H9 (cell line): ENCODE results near the gene GPR146. TPM values are rescaled to one million over a fixed set of nuclear protein-coding genes. Genes with fewer than 3 reads are reported as not detected.
A peak's percentile ranks its signal among the peaks of the same experiment; 100 is the strongest.

ENCODE experiments used
- DNase-seq: peaks from one replicate; pipeline ENCODE4 v3.0.0-alpha.2; 2017
- H2AFZ ChIP-seq: one replicate; pipeline ENCODE4 v1.6.1; 2013; ENCODE audit warnings: mild to moderate bottlenecking, low read length, control low read depth, moderate library complexity
- H2AK5ac ChIP-seq: 2 replicates; pipeline ENCODE4 v1.6.1; 2013; ENCODE audit warnings: low read length, control low read depth, mixed read lengths; ENCODE audit not compliant: insufficient read length
- H2BK120ac ChIP-seq: one replicate; pipeline ENCODE4 v1.6.1; 2013; ENCODE audit warnings: low read depth, mild to moderate bottlenecking, low read length, control low read depth, inconsistent platforms; ENCODE audit not compliant: poor library complexity, severe bottlenecking
- H2BK12ac ChIP-seq: 2 replicates; pipeline ENCODE4 v1.6.1; 2013; ENCODE audit warnings: low read length, control low read depth, mixed read lengths, low read depth; ENCODE audit not compliant: insufficient read length
- H2BK15ac ChIP-seq: 2 replicates; pipeline ENCODE4 v1.6.1; 2013; ENCODE audit warnings: low read depth, low read length, control low read depth
- H2BK20ac ChIP-seq: one replicate; pipeline ENCODE4 v1.6.1; 2013; ENCODE audit warnings: low read depth, mild to moderate bottlenecking, low read length, control low read depth, inconsistent platforms; ENCODE audit not compliant: poor library complexity, severe bottlenecking
- H2BK5ac ChIP-seq: 2 replicates; pipeline ENCODE4 v1.6.1; 2013; ENCODE audit warnings: low read length, control low read depth, mixed read lengths; ENCODE audit not compliant: insufficient read length
- H3K14ac ChIP-seq: 2 replicates; pipeline ENCODE4 v1.6.1; 2013; ENCODE audit warnings: low read length, control low read depth; ENCODE audit not compliant: insufficient read depth
- H3K18ac ChIP-seq: 2 replicates; pipeline ENCODE4 v1.6.1; 2013; ENCODE audit warnings: low read depth, mild to moderate bottlenecking, mixed read lengths, low read length, control low read depth; ENCODE audit not compliant: insufficient read length
- H3K23ac ChIP-seq: 2 replicates; pipeline ENCODE4 v1.6.1; 2013; ENCODE audit warnings: low read length, control low read depth, mixed read lengths, low read depth; ENCODE audit not compliant: insufficient read length
- H3K23me2 ChIP-seq: 2 replicates; pipeline ENCODE4 v1.6.1; 2013; ENCODE audit warnings: low read depth, mild to moderate bottlenecking, mixed read lengths, low read length, control low read depth; ENCODE audit not compliant: insufficient read length, poor library complexity, severe bottlenecking
- H3K27ac ChIP-seq: 2 replicates; pipeline ENCODE4 v1.5.1; 2013; ENCODE audit warnings: low read length, control low read depth, mixed read lengths, low read depth; ENCODE audit not compliant: insufficient read length
- H3K27me3 ChIP-seq: 2 replicates; pipeline ENCODE4 v1.6.1; 2013; ENCODE audit warnings: low read length, control low read depth, inconsistent platforms; ENCODE audit not compliant: insufficient read depth
- H3K4ac ChIP-seq: 2 replicates; pipeline ENCODE4 v1.6.1; 2013; ENCODE audit warnings: low read depth, mild to moderate bottlenecking, control low read depth, inconsistent platforms, low read length, moderate library complexity
- H3K4me1 ChIP-seq: 2 replicates; pipeline ENCODE4 v1.6.1; 2013; ENCODE audit warnings: low read length, control low read depth, inconsistent platforms; ENCODE audit not compliant: insufficient read depth
- H3K4me2 ChIP-seq: 2 replicates; pipeline ENCODE4 v1.6.1; 2013; ENCODE audit warnings: low read length, control low read depth, mixed read lengths; ENCODE audit not compliant: insufficient read length, insufficient read depth
- H3K56ac ChIP-seq: 2 replicates; pipeline ENCODE4 v1.6.1; 2013; ENCODE audit warnings: low read depth, mild to moderate bottlenecking, mixed read lengths, low read length, control low read depth; ENCODE audit not compliant: insufficient read length
- H3K79me1 ChIP-seq: 2 replicates; pipeline ENCODE4 v1.6.1; 2013; ENCODE audit warnings: low read depth, mild to moderate bottlenecking, moderate library complexity, low read length, control low read depth, inconsistent platforms; ENCODE audit not compliant: insufficient read depth, poor library complexity, severe bottlenecking
- H3K79me2 ChIP-seq: 2 replicates; pipeline ENCODE4 v1.6.1; 2013; ENCODE audit warnings: low read length, control low read depth, inconsistent platforms; ENCODE audit not compliant: insufficient read depth
- H3K9ac ChIP-seq: 2 replicates; pipeline ENCODE4 v1.6.1; 2013; ENCODE audit warnings: low read length, control low read depth, mixed read lengths; ENCODE audit not compliant: insufficient read length; ENCODE audit errors: extremely low read depth
- H3K9me3 ChIP-seq: one replicate; pipeline ENCODE4 v1.6.1; 2013; ENCODE audit warnings: low read depth, low read length, inconsistent platforms; ENCODE audit not compliant: control insufficient read depth
- H3T11ph ChIP-seq: one replicate; pipeline ENCODE4 v1.6.1; 2013; ENCODE audit warnings: mild to moderate bottlenecking, low read length, control low read depth, inconsistent platforms
- H4K20me1 ChIP-seq: one replicate; pipeline ENCODE4 v1.6.1; 2013; ENCODE audit not compliant: control insufficient read depth, insufficient read length, insufficient read depth
- H4K5ac ChIP-seq: 2 replicates; pipeline ENCODE4 v1.6.1; 2013; ENCODE audit warnings: low read depth, mild to moderate bottlenecking, mixed read lengths, low read length, control low read depth; ENCODE audit not compliant: insufficient read length
- H4K8ac ChIP-seq: replicated peaks from 2 replicates; pipeline ENCODE4 v1.6.1; 2013; ENCODE audit warnings: low read length, control low read depth, mixed read lengths, low read depth; ENCODE audit not compliant: insufficient read length
- H4K91ac ChIP-seq: 2 replicates; pipeline ENCODE4 v1.6.1; 2013; ENCODE audit warnings: low read depth, mild to moderate bottlenecking, moderate library complexity, mixed read lengths, low read length, control low read depth; ENCODE audit not compliant: insufficient read length
- H3K27ac Mint-ChIP-seq, 3 experiments: 2 replicates in 2 of 3; 3 replicates in 1 of 3; pipeline ENCODE4 v1.8.0; 2020 to 2021; ENCODE audit warnings: mixed read lengths in 3 of 3, mild to moderate bottlenecking in 1 of 3, moderate library complexity in 1 of 3
- H3K27me3 Mint-ChIP-seq: 2 replicates; pipeline ENCODE4 v1.8.0; 2021; ENCODE audit warnings: low read depth, mild to moderate bottlenecking, moderate library complexity, mixed read lengths
- H3K36me3 Mint-ChIP-seq, 3 experiments: 2 replicates in 2 of 3; 3 replicates in 1 of 3; pipeline ENCODE4 v1.8.0; 2020 to 2021; ENCODE audit warnings: low read depth in 3 of 3, mixed read lengths in 3 of 3; ENCODE audit not compliant: insufficient read depth in 1 of 3
- H3K4me1 Mint-ChIP-seq, 2 experiments: 2 replicates each; pipeline ENCODE4 v1.8.0; 2020; ENCODE audit warnings: mixed read lengths in 2 of 2
- H3K4me3 Mint-ChIP-seq, 2 experiments: 2 replicates in 1 of 2; 3 replicates in 1 of 2; pipeline ENCODE4 v1.8.0; 2020 to 2021; ENCODE audit warnings: mild to moderate bottlenecking in 2 of 2, mixed read lengths in 2 of 2, moderate library complexity in 1 of 2
- H3K9me3 Mint-ChIP-seq, 2 experiments: 2 replicates in 1 of 2; 3 replicates in 1 of 2; pipeline ENCODE4 v1.8.0; 2020; ENCODE audit warnings: mild to moderate bottlenecking in 2 of 2, mixed read lengths in 2 of 2, moderate library complexity in 1 of 2
- CTCF ChIP-seq: fragments of 200-600 bp; sonication (generic); conservative IDR thresholded peaks from 3 replicates; pipeline ENCODE4 v1.8.0; 2021; ENCODE audit warnings: antibody characterized with exemption, mild to moderate bottlenecking
- WGBS: extraction: QIAGEN DNeasy Blood & Tissue Kit; methylation state at CpG from one replicate; pipeline ENCODE4 v1.1.7; 2013; ENCODE audit warnings: missing lambda C conversion rate, low lambda C conversion rate, mixed read lengths; ENCODE audit not compliant: insufficient read length; ENCODE audit errors: extremely low coverage; 5-methylcytosine and 5-hydroxymethylcytosine counted together
- total RNA-seq: library from RNA; stranded (reverse); gene quantifications from 2 replicates; pipeline ENCODE4 v1.2.1, GENCODE V29; 2021

The GPR146 gene
- total RNA-seq, 1 experiment from 2014 or later, result 1.4 TPM

- Histone ChIP-seq H3K4me2 (no peak overlapping the region), H2AK5ac (no peak overlapping the region), H3K56ac (no peak overlapping the region), H3K18ac (no peak overlapping the region), H3K9me3 (no peaks in the 10 kb centered on the region), H4K91ac (no peak overlapping the region), H3T11ph (no peak overlapping the region), H2BK5ac (no peak overlapping the region), H3K14ac (no peak overlapping the region), H3K9ac (no peak overlapping the region), H3K27ac (no peak overlapping the region), H3K79me1 (no peaks in the 10 kb centered on the region), H2AFZ (no peak overlapping the region), H3K4me1 (peaks cover 10% of the 10 kb centered on the region; the same call in 1 of the 2 replicates), H3K23me2 (peaks cover 5% of the 10 kb centered on the region), H3K79me2 (no peaks in the 10 kb centered on the region), H4K8ac (no peak overlapping the region), H3K23ac (no peak overlapping the region), H2BK15ac (no peak overlapping the region), H2BK120ac (no peak overlapping the region), H4K20me1 (no peaks in the 10 kb centered on the region), H4K5ac (no peak overlapping the region), H2BK12ac (no peak overlapping the region), H3K27me3 (no peaks in the 10 kb centered on the region), H3K4ac (no peak overlapping the region), H2BK20ac (no peak overlapping the region)
- H3K36me3 Mint-ChIP-seq, result no peaks in the 10 kb centered on the region
- no peak for DNase-seq
- peaks cover 30 to 62% of the 10 kb centered on the region in 2 experiments for H3K4me1 Mint-ChIP-seq
- H3K4me3 Mint-ChIP-seq, result no peak overlapping the region
- H3K27ac Mint-ChIP-seq, result peak overlapping the region in 1 of 3 experiments; percentile 92; a peak in 5 of 7 replicates
- no CpG with 5 or more reads among the region's 23 CpGs for WGBS
- TF ChIP-seq CTCF, result no peak
- no peaks in the 10 kb centered on the region for H3K27me3 Mint-ChIP-seq
- no peaks in the 10 kb centered on the region; a peak in 1 of 5 replicates for H3K9me3 Mint-ChIP-seq
Observed at GRCh38 chr7:1049006-1049741, 4.8 kb downstream of the GPR146 start.
